Sigmoid colon (tissue), 7 donors: ENCODE data around the gene POMZP3. TPM values are rescaled to one million over a fixed set of nuclear protein-coding genes. Genes with fewer than 3 reads are reported as not detected.
"Not testable (repeated sequence)": the region's sequence is repeated elsewhere in the genome, so short reads cannot be mapped to it uniquely, and the experiment has no call there.

Experiments
- DNase-seq: peaks from one replicate; pipeline ENCODE4 v3.0.0-alpha.2; 2019
- H3K27ac ChIP-seq, 4 donors: fragments of 200-600 bp; sonication (generic); one replicate each; pipeline ENCODE4 v1.5.1; 2016 to 2019; ENCODE audit warnings: mild to moderate bottlenecking in 1 of 4
- H3K27me3 ChIP-seq, 3 donors: fragments of 200-600 bp; sonication (generic); one replicate each; pipeline ENCODE4 v1.5.1; 2019; ENCODE audit warnings: mild to moderate bottlenecking in 1 of 3
- H3K36me3 ChIP-seq, 4 donors: fragments of 200-600 bp; sonication (generic); one replicate each; pipeline ENCODE4 v1.5.1; 2016 to 2019
- H3K4me1 ChIP-seq, 4 donors: fragments of 200-600 bp; sonication (generic); one replicate each; pipeline ENCODE4 v1.5.1; 2017 to 2019
- H3K4me3 ChIP-seq, 4 donors: fragments of 200-600 bp; sonication (generic); one replicate each; pipeline ENCODE4 v1.5.1; 2017 to 2019; ENCODE audit warnings: mild to moderate bottlenecking in 2 of 4, moderate library complexity in 1 of 4
- H3K9me3 ChIP-seq, 4 donors: fragments of 200-600 bp in 3 of 4; sonication (generic) in 3 of 4; one replicate each; pipeline versions ENCODE4 v1.5.1 to v1.6.1; 2013 to 2019
- POLR2A ChIP-seq, 2 donors: fragments of 450-650 bp; IDR thresholded peaks; one replicate each; pipeline ENCODE4 v1.6.1; 2016; ENCODE audit warnings: antibody characterized with exemption in 2 of 2, mild to moderate bottlenecking in 2 of 2, moderate library complexity in 2 of 2
- POLR2AphosphoS5 ChIP-seq, 4 donors: sonication (generic); formaldehyde crosslinking; IDR thresholded peaks; one replicate each; pipeline ENCODE4 v1.6.1; 2017; ENCODE audit warnings: antibody characterized with exemption in 4 of 4
- WGBS, 2 donors: extraction: QIAGEN DNeasy Blood & Tissue Kit; methylation state at CpG; one replicate each; pipeline ENCODE4 v1.1.7; 2013; 5-methylcytosine and 5-hydroxymethylcytosine counted together
- intact Hi-C: fragments of 100-400 bp; cut with DNase I; formaldehyde crosslinking; loops from one replicate; pipeline ENCODE4 v1.15.1; 2023
- polyA plus RNA-seq, 3 donors: library from polyadenylated mRNA; stranded (reverse); fragments of 200-250 nt; gene quantifications; one replicate each; pipeline ENCODE4 v1.2.3, GENCODE V29; 2013
- total RNA-seq, 4 donors: library from RNA; depleted of rRNA; stranded (reverse); fragments of >200 nt; gene quantifications; one replicate each; pipeline ENCODE4 v1.1.0, GENCODE V29; 2016
- TF ChIP-seq, protein P1 (sequence below), 4 experiments: fragments of 450-650 bp in 3 of 4; fragments of 200-600 bp in 1 of 4; IDR thresholded peaks; one replicate each; pipeline ENCODE4 v1.5.1; 2016 to 2019; ENCODE audit warnings: antibody characterized with exemption in 4 of 4, mild to moderate bottlenecking in 3 of 4, moderate library complexity in 2 of 4
- donor health status: healthy with polysubstance abuse.
- donor health status: Bipolar disorder and iron deficiency.
- donor health status: healthy.

The POMZP3 gene
- total RNA-seq, result 1 to 10 TPM; 6.4 to 8.4 (median 7.3) TPM
- polyA plus RNA-seq, result 10 to 100 TPM in 2 of 3 donors, 1 to 10 TPM in 1; 3.0 to 12.2 (median 10.2) TPM

DNA sequence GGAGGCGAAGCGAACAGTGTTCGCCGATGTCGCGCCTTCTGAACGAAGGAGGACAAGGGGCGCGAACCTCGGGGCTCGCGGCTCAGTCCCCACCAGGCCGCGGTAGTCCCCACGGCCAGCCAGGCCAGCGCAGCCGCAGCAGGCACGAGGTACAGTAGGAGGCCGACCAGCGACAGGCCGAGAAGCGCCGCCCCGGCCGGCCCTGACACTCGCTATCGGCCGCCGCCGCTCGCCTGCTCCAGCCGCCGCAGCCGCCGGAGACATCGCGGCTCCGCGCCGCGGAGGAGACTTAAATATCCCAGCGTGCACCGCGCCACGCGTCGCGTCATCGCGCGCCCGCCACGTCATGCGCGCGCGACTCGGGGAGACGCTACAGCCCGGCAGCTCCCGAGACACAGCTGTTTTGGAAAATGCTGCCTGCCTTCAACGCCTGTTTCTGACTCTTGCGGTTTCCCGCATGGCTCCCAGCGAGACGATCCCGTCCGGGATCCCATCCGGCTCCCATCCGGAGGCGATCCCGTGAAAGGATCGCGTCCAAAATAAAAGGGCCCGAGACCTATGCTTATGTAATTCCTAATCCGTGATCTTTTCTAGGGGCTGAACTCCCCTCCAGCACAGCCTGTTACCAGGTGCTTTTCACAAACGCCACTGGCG, at the start of gene POMZP3:
Gene POMZP3, minus strand, starts transcription at position 291 of the 654 bp plus-strand sequence. CDS start 1,215 bp downstream, outside the sequence.
- H3K36me3 ChIP-seq, H3K9me3 ChIP-seq, intact Hi-C loops, H3K27me3 ChIP-seq: not testable (repeated sequence)
- peak; percentile 66 for DNase-seq
- peak within 1 kb of the TSS; percentile 81 to 90 (median 88) for H3K27ac ChIP-seq
- H3K4me1 ChIP-seq, result peaks cover 0 to 10% (median 0%) of the 10 kb centered on the region in 4 donors
- H3K4me3 ChIP-seq, result peak within 1 kb of the TSS; percentile 48 to 61 (median 52)
- TF ChIP-seq POLR2AphosphoS5 (IDR thresholded peaks at IDR 0.05) (peak in 2 of 4 donors; percentile 34 to 75), POLR2A (IDR thresholded peaks at IDR 0.05) (peak in 1 of 2 donors; percentile 57)
- 0% methylated on average over 42 to 43 of the region's 78 CpGs for WGBS, 2 donors

DNA sequence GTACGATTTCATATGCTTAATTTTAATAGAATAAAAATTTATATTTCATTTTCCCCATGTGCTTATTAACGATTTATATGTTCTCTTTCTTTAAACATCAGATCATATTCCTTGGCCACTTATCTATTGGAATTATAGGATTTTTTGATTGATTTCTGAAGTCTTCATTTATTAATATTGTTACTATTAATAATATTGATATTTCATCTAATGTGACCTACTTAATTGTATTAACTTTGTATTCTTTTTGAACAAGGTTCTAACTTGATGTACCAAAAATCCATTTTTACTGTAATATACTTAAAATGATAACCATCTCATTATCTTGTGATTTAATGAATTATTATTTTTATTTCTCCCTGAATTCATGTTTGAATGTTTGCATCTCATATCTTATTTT, 48.7 kb upstream of the POMZP3 start:
- H3K4me3 ChIP-seq, H3K36me3 ChIP-seq, H3K27me3 ChIP-seq, H3K9me3 ChIP-seq, H3K27ac ChIP-seq, intact Hi-C loops, DNase-seq, H3K4me1 ChIP-seq: not testable (repeated sequence)
- 67 to 69% methylated on average over 2 of the region's 2 CpGs for WGBS, 2 donors

DNA sequence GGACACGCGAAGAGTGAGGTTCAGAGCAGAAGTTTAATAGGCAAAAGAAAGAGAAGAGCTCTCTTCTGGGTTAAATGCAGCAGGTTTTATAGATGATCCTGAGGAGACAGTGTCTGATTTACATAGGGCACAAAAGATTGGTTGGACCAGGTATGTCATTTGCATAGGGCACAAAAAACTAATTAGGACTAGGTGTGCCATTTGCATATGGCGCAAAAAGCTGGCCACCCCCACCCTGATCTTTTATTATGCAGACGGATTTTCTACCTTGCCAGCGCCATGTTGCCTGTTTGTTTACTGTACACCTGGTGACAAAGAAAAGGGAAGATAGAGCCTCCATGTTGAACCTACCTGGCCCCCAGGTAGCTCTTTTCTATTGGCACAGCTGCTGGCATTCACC, 46.3 kb upstream of the POMZP3 start:
- H3K4me1 ChIP-seq, intact Hi-C loops, DNase-seq, H3K9me3 ChIP-seq, H3K27me3 ChIP-seq, H3K36me3 ChIP-seq, H3K4me3 ChIP-seq, H3K27ac ChIP-seq: not testable (repeated sequence)
- 93 to 98% methylated on average over 5 of the region's 5 CpGs for WGBS, 2 donors

DNA sequence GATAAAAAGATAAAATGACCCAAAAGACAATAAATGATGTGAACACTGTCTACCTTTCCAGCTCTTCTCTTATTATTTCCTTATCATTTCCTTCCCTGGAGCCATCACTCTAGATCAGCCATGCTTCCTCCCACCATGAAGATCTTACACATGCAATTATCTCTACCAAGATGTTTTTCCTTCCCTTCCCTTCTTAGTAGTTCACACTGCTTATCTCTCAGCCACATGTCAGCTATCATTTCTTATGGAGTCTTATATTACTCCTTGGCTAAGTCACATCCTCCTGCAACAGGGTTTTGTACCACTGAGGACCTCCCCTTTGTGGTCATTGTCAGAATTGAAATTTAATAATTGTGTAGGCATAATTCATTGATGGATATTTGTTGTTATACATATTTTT, 32.1 kb upstream of the POMZP3 start:
- H3K27ac ChIP-seq, H3K9me3 ChIP-seq, intact Hi-C loops, H3K4me1 ChIP-seq, DNase-seq, H3K36me3 ChIP-seq, H3K27me3 ChIP-seq, H3K4me3 ChIP-seq: not testable (repeated sequence)

DNA sequence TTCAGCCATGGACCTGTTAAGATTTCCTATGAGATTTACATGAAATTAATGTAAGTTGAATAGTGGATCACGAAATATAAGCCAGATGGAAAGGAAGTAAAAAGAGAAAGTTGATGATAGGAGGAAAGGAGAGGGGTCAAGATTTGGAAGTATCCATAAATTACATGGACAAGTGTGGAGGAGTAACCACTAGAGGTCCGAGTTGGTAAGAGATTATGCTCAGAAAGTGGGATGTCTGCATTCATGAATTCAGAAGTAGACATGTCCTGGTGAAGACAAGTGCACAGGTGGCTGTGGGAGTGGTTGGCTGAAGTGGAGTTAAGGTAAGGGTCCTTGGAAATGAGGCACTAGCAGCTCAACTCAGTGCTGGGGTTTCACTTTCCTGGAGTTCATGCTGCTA, 29.3 kb upstream of the POMZP3 start:
- H3K4me3 ChIP-seq, DNase-seq, intact Hi-C loops, H3K4me1 ChIP-seq, H3K9me3 ChIP-seq, H3K27ac ChIP-seq, H3K27me3 ChIP-seq, H3K36me3 ChIP-seq: not testable (repeated sequence)
- 72 to 80% methylated on average over 2 of the region's 2 CpGs for WGBS, 2 donors

DNA sequence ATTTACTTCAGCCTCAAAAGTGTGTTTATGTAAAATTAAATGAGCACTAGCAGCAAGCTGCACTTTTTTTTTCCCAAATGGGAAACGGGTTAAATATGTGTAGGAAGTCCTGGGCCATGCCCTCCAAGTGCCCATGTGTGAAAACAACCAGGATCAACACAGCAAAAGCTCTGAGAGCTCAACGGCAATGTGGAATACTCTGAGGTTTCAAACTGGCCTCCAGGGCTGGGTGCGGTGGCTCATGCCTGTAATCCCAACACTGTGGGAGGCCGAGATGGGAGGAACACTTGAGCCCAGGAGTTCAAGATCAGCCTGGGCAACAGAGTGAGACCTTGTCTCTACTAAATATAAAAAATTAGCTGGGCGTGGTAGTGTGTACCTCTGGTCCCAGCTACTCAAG, 15.5 kb upstream of the POMZP3 start:
- H3K4me3 ChIP-seq, H3K27me3 ChIP-seq, H3K36me3 ChIP-seq, H3K4me1 ChIP-seq, H3K9me3 ChIP-seq, intact Hi-C loops, H3K27ac ChIP-seq, DNase-seq: not testable (repeated sequence)
- 92 to 100% methylated on average over 1 of the region's 5 CpGs for WGBS, 2 donors

DNA sequence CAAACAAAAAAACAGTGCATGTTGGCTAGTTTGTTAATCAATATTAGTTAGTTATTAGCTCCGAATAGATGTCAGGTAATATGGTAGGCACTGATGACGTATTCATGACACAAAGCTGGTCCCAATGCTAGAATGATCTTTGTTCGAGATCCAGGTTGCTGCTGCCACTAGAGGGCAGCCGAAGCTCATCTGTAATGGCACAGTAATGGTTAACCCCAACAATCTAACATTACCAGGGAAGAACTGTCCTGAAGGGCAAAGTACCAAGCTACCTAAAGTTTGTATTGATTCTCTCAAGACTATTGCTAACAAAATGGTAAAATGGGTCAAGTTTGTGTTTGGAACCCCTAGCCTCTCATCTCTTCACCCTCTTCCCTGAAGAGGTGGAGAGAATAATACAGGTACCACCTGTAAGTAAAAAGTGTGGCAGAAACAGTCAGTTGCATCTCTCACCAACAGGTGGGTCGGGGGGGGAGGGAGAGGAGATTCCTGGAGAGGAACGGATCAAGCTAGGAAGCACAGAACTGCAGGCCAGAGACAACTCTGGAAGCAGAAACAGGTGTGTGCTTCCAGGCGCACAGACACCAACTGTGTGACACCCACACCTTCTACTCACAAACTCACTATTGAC, 10.1 kb upstream of the POMZP3 start:
- H3K36me3 ChIP-seq, H3K27me3 ChIP-seq, H3K27ac ChIP-seq, H3K4me1 ChIP-seq, H3K9me3 ChIP-seq, H3K4me3 ChIP-seq, DNase-seq, intact Hi-C loops: not testable (repeated sequence)
- TF ChIP-seq, protein P1, sequence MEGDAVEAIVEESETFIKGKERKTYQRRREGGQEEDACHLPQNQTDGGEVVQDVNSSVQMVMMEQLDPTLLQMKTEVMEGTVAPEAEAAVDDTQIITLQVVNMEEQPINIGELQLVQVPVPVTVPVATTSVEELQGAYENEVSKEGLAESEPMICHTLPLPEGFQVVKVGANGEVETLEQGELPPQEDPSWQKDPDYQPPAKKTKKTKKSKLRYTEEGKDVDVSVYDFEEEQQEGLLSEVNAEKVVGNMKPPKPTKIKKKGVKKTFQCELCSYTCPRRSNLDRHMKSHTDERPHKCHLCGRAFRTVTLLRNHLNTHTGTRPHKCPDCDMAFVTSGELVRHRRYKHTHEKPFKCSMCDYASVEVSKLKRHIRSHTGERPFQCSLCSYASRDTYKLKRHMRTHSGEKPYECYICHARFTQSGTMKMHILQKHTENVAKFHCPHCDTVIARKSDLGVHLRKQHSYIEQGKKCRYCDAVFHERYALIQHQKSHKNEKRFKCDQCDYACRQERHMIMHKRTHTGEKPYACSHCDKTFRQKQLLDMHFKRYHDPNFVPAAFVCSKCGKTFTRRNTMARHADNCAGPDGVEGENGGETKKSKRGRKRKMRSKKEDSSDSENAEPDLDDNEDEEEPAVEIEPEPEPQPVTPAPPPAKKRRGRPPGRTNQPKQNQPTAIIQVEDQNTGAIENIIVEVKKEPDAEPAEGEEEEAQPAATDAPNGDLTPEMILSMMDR (IDR thresholded peaks at IDR 0.05), result peak in 1 of 4 experiments; percentile 47
- WGBS, 2 donors, result 20 to 34% methylated on average over 6 of the region's 7 CpGs

DNA sequence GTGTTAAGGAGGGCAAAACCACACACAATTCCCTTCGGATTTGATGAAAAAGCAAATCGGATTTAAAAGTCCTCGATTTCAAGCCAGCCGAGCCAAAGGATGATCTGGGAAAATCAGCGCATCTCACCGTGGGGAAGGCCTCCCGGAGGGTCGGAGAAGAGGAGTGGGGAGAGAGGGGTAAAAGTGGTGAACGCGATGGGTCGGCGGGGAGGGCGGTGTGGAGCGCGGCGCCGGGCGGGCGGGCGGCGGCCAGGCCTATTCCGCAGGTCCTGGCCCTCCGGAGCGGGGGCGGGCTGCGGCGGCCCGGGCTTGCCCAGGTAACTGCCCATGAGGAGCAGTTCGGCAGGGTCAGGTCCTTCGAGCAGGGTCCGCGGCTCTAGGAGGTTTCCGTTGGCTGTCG, 498 bp downstream of the POMZP3 start:
- H3K36me3 ChIP-seq, intact Hi-C loops, H3K9me3 ChIP-seq, H3K27me3 ChIP-seq: not testable (repeated sequence)
- peak overlapping the region; percentile 81 to 90 (median 88) for H3K27ac ChIP-seq
- peaks cover 0 to 10% (median 0%) of the 10 kb centered on the region in 4 donors for H3K4me1 ChIP-seq
- DNase-seq, result peak; percentile 62
- 0 to 1% methylated on average over 24 to 28 of the region's 34 CpGs for WGBS, 2 donors
- peak overlapping the region; percentile 37 to 61 (median 52) for H3K4me3 ChIP-seq

DNA sequence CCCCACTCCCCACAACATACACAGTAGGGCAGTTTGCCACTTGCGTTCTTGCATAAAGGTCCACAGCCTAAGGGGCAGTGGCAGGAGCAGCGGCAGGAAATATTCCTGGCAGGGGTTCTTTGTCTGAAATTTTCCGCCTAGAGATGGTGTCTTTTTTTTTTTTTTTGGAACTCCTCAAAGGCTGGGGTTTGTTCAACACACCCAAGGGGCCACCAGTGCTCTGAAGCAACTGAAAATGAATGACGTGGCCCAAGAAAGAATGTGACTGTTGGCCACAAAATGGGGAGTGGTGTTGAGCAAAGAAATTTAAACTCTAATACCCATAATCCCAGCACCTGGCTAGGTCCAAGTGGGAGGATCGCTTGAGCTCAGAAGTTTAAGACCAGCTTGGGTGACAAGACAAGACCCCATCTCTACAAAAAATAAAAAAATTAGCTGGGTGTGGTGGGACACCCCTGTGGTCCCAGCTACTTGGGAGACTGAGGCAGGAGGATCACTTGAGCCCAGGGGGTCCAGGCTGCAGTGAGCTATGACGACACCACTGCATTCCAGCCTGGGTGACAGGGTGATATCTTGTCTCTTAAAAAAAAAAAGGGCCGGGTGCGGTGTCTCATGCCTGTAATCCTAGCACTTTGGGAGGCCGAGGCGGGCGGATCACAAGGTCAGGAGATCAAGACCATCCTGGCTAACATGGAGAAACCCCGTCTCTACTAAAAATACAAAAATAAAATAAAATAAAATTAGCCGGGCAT, 7.5 kb downstream of the POMZP3 start:
- 77 to 91% methylated on average over 5 to 6 of the region's 13 CpGs for WGBS, 2 donors
- H3K9me3 ChIP-seq, H3K27ac ChIP-seq, H3K27me3 ChIP-seq, DNase-seq, H3K4me3 ChIP-seq, H3K4me1 ChIP-seq, intact Hi-C loops: not testable (repeated sequence)
- peaks cover 0 to 17% (median 0%) of the 10 kb centered on the region in 4 donors for H3K36me3 ChIP-seq

DNA sequence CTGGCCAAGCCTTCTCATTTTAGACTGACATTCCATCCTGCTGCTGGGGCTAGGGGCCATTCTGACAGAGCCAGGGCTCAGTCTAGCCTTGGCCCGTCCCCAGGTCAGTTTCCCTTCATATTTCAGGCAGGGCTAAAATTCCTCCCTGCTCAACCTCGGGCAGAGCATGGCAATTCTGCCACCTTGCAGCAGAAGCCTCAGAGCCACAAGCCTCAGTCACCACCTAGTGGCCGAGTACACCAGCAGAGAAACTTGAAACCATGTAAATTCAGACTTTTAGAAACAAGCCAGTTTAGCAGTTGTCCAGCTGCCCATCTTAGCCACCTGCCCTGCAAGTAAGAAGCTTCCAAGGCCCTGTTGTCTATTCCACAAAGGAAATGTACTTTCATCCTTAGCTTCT, 13.3 kb downstream of the POMZP3 start:
- peaks cover 0 to 21% (median 0%) of the 10 kb centered on the region in 4 donors for H3K36me3 ChIP-seq
- H3K27ac ChIP-seq, H3K4me1 ChIP-seq, H3K9me3 ChIP-seq, DNase-seq, H3K27me3 ChIP-seq, intact Hi-C loops, H3K4me3 ChIP-seq: not testable (repeated sequence)
- 6 to 22% methylated on average over 2 of the region's 3 CpGs for WGBS, 2 donors

DNA sequence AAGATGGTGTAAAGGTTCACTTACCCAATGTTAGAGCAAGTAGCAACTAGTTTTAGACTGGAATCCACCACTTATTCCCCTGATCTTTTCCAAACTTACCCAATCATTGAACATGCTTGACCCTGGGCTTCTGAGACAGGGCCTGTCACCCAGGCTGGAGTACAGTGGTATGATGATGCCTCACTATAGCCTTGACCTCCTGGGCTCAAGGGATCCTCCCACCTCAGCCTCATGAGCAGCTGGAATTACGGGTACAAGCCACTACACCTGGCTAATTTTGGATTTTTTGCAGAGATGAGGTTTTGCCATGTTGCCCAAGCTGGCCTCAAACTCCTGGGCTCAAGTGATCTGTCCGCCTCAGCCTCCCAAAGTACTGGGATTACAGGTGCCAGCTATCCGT, 14.8 kb downstream of the POMZP3 start:
- H3K4me3 ChIP-seq, intact Hi-C loops, H3K27me3 ChIP-seq, H3K4me1 ChIP-seq, DNase-seq, H3K9me3 ChIP-seq, H3K27ac ChIP-seq: not testable (repeated sequence)
- peaks cover 0 to 23% (median 0%) of the 10 kb centered on the region in 4 donors for H3K36me3 ChIP-seq
- WGBS, 2 donors, result no CpG with 5 or more reads among the region's 3 CpGs
